HepG2 (cell line): ENCODE results near the gene IGHMBP2. TPM values are rescaled to one million over a fixed set of nuclear protein-coding genes. Genes with fewer than 3 reads are reported as not detected.

ENCODE experiments used
- EHMT2 ChIP-seq: fragments of 200-600 bp; sonication (generic); IDR thresholded peaks from 2 replicates; pipeline ENCODE4 v1.7.0; 2017; ENCODE audit warnings: antibody characterized with exemption, low read depth, low read length, borderline replicate concordance
- ELF1 ChIP-seq: sonication (generic); formaldehyde crosslinking; IDR thresholded peaks from 2 replicates; pipeline ENCODE4 v1.4.0; 2020; ENCODE audit warnings: missing genetic modification reagents
- GABPA ChIP-seq, 2 experiments: IDR thresholded peaks; 2 replicates each; pipeline ENCODE4 v1.6.1; 2011 to 2016; ENCODE audit warnings: low read depth in 2 of 2, low read length in 1 of 2, missing biosample characterization in 1 of 2, missing genetic modification characterization in 1 of 2
- GTF3A ChIP-seq: sonication (generic); formaldehyde crosslinking; conservative IDR thresholded peaks from 2 replicates; pipeline ENCODE4 v1.4.0; 2020; ENCODE audit warnings: mild to moderate bottlenecking, missing genetic modification reagents
- POLR2G ChIP-seq: fragments of 200-400 bp; formaldehyde crosslinking; IDR thresholded peaks from 2 replicates; pipeline ENCODE4 v1.6.1; 2018; ENCODE audit warnings: mild to moderate bottlenecking, low read depth, low read length, moderate library complexity
- RNF2 ChIP-seq: fragments of 450-650 bp; conservative IDR thresholded peaks from 2 replicates; pipeline ENCODE4 v1.6.1; 2016; ENCODE audit warnings: low read depth
- SIN3B ChIP-seq: fragments of 150-350 bp; IDR thresholded peaks from 2 replicates; pipeline ENCODE4 v1.6.1; 2014; ENCODE audit warnings: low read length
- SP4 ChIP-seq: sonication (generic); formaldehyde crosslinking; IDR thresholded peaks from 2 replicates; pipeline ENCODE4 v1.8.1; 2023; ENCODE audit warnings: mild to moderate bottlenecking, missing genetic modification reagents
- UBTF ChIP-seq: sonication (generic); formaldehyde crosslinking; IDR thresholded peaks from 2 replicates; pipeline ENCODE4 v1.4.0; 2020; ENCODE audit warnings: mild to moderate bottlenecking, missing genetic modification reagents
- XRCC5 ChIP-seq: fragments of 200-400 bp; formaldehyde crosslinking; optimal IDR thresholded peaks from 2 replicates; pipeline ENCODE3; 2017; ENCODE audit warnings: mild to moderate bottlenecking, low read length
- ZBTB43 ChIP-seq: sonication (generic); formaldehyde crosslinking; conservative IDR thresholded peaks from 2 replicates; pipeline ENCODE4 v1.4.0; 2020; ENCODE audit warnings: missing genetic modification reagents
- ZIK1 ChIP-seq: sonication (generic); formaldehyde crosslinking; IDR thresholded peaks from 2 replicates; pipeline ENCODE4 v1.5.0; 2020; ENCODE audit warnings: mild to moderate bottlenecking, low read depth, missing genetic modification reagents, borderline replicate concordance
- ZNF124 ChIP-seq: sonication (generic); formaldehyde crosslinking; IDR thresholded peaks from 2 replicates; pipeline ENCODE4 v1.4.0; 2020; ENCODE audit warnings: missing genetic modification reagents
- ZNF414 ChIP-seq: sonication (generic); formaldehyde crosslinking; IDR thresholded peaks from 2 replicates; pipeline ENCODE4 v1.5.0; 2020; ENCODE audit warnings: missing genetic modification reagents
- ZNF512 ChIP-seq: sonication (generic); formaldehyde crosslinking; IDR thresholded peaks from 2 replicates; pipeline ENCODE4 v1.4.0; 2020; ENCODE audit warnings: mild to moderate bottlenecking, missing genetic modification reagents
- ZNF800 ChIP-seq: sonication (generic); formaldehyde crosslinking; IDR thresholded peaks from 2 replicates; pipeline ENCODE4 v1.4.0; 2020; ENCODE audit warnings: missing genetic modification reagents
- polyA plus RNA-seq, 8 experiments: library from polyadenylated mRNA; depleted of rRNA in 3 of 8; stranded (reverse) in 7 of 8; unstranded in 1 of 8; fragments of >200 nt; fragmentation: Illumina TruSeq in 4 of 8; extraction: Trizol in 4 of 8; gene quantifications; 2 replicates each; pipeline versions ENCODE4 v1.2.1 to v1.2.3, GENCODE V29; 2011 to 2016; ENCODE audit warnings: low read depth in 4 of 8, missing spikeins in 1 of 8, mixed read lengths in 1 of 8; ENCODE audit not compliant: insufficient read depth in 1 of 8
- total RNA-seq, 5 experiments: library from RNA; depleted of rRNA; stranded (reverse); fragments of >200 nt; fragmentation: Illumina TruSeq; extraction: Trizol; gene quantifications; 2 replicates each; pipeline ENCODE4 v1.2.3, GENCODE V29; 2016; ENCODE audit warnings: low read depth in 1 of 5

Gene IGHMBP2
- total and polyA plus RNA-seq, 2 of the 13 experiments (the other 11 are each of a cell fraction or from before 2014, with no cell fraction given) = 8.9 to 9.9 TPM

GRCh38 chr11:68903288-68904247 is at the start of gene IGHMBP2, which contains the start of gene MRPL21 (continued):
- TF ChIP-seq ZNF512 (peak; percentile 86; the same call in 1 of the 2 replicates), ZBTB43 (CRISPR knock-in tag) (peak; percentile 72; the same call in 1 of the 2 replicates), SIN3B (peak; percentile 98), ZIK1 (CRISPR knock-in tag) (peak; percentile 52; the same call in 1 of the 2 replicates), GABPA (IDR thresholded peaks at IDR 0.05; ENCODE audit: low read depth, low read length) (peak; percentile 100), GABPA (CRISPR knock-in tag; IDR thresholded peaks at IDR 0.05; ENCODE audit: low read depth) (peak; percentile 99), RNF2 (no peak), ELF1 (CRISPR knock-in tag) (peak; percentile 81), XRCC5 (peak; percentile 98), ZNF124 (CRISPR knock-in tag) (peak; percentile 76; the same call in 1 of the 2 replicates), POLR2G (peak; percentile 88), SP4 (peak; percentile 54; the same call in 1 of the 2 replicates), EHMT2 (no peak; the same call in 1 of the 2 replicates), ZNF800 (CRISPR knock-in tag) (peak; percentile 84; the same call in 1 of the 2 replicates), UBTF (CRISPR knock-in tag) (peak; percentile 100), ZNF414 (CRISPR knock-in tag) (peak; percentile 83; the same call in 1 of the 2 replicates), GTF3A (CRISPR knock-in tag) (no peak; the same call in 1 of the 2 replicates)
